ENCODE results near the gene ZNF117. TPM values are rescaled to one million over a fixed set of nuclear protein-coding genes. Genes with fewer than 3 reads are reported as not detected.
"Not testable (repeated sequence)": the region's sequence is repeated elsewhere in the genome, so short reads cannot be mapped to it uniquely, and the experiment has no call there.

ZNF117 gene
- total and polyA plus RNA-seq, 9 of the 15 experiments (the other 6 are each of a cell fraction or from before 2014, with no cell fraction given), result 2.5 to 18.9 (median 14.1) TPM

DNA sequence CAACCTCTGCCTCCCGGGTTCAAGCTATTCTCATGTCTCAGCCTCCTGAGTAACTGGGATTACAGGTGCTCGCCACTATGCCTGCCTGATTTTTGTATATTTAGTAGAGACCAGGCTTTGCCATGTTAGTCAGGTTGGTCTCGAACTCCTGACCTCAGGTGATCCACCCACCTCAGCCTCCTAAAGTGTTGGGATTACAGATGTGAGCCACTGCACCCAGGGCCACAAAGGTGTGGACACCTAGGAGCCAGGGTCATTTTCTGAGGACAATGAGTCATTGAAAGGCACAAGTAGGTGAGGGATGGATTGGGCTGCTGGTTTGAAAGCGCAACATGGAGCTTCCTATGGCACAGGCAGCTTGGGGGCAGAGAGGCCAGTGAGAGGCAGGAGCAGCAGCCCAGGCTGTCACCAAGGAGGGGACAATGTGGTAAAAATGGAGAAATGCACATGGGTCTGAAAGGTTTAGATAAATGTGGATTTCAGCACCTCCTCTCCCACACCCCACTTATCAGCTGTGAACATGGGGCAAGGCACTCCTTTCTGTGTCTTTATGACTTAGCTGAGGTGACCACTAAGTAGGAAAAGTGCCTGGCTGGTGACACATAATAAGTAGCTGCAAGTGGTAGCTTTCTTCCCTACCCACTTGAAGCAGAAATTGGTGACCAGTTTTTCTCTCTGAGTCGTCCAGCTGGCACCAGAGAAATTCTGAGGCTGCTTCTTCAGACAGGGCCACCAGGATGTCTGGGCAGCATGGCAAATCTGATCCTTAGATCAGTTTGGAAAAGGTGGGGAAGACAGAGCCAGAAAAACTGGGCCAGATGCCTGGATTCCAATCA, 46.0 kb downstream of the ZNF117 start (continued):
- TF ChIP-seq, protein P1, sequence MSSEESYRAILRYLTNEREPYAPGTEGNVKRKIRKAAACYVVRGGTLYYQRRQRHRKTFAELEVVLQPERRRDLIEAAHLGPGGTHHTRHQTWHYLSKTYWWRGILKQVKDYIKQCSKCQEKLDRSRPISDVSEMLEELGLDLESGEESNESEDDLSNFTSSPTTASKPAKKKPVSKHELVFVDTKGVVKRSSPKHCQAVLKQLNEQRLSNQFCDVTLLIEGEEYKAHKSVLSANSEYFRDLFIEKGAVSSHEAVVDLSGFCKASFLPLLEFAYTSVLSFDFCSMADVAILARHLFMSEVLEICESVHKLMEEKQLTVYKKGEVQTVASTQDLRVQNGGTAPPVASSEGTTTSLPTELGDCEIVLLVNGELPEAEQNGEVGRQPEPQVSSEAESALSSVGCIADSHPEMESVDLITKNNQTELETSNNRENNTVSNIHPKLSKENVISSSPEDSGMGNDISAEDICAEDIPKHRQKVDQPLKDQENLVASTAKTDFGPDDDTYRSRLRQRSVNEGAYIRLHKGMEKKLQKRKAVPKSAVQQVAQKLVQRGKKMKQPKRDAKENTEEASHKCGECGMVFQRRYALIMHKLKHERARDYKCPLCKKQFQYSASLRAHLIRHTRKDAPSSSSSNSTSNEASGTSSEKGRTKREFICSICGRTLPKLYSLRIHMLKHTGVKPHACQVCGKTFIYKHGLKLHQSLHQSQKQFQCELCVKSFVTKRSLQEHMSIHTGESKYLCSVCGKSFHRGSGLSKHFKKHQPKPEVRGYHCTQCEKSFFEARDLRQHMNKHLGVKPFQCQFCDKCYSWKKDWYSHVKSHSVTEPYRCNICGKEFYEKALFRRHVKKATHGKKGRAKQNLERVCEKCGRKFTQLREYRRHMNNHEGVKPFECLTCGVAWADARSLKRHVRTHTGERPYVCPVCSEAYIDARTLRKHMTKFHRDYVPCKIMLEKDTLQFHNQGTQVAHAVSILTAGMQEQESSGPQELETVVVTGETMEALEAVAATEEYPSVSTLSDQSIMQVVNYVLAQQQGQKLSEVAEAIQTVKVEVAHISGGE (CRISPR knock-in tag; IDR thresholded peaks at IDR 0.05), result peak in 1 of 3 experiments; percentile 65; a peak in 1 of 6 replicates
- TF ChIP-seq PHB2 (IDR thresholded peaks at IDR 0.05; ENCODE audit: low read depth), result peak; percentile 74
- peak; percentile 60; the same call in 1 of the 2 replicates for TF ChIP-seq ZNF589 (CRISPR knock-in tag; IDR thresholded peaks at IDR 0.05; ENCODE audit: low read depth)
- TF ChIP-seq, protein P2, sequence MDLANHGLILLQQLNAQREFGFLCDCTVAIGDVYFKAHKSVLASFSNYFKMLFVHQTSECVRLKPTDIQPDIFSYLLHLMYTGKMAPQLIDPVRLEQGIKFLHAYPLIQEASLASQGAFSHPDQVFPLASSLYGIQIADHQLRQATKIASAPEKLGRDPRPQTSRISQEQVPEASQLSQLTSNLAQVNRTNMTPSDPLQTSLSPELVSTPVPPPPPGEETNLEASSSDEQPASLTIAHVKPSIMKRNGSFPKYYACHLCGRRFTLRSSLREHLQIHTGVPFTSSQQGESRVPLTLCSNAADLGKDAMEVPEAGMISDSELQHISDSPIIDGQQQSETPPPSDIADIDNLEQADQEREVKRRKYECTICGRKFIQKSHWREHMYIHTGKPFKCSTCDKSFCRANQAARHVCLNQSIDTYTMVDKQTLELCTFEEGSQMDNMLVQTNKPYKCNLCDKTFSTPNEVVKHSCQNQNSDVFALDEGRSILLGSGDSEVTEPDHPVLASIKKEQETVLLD (IDR thresholded peaks at IDR 0.05), result peak; percentile 22; the same call in 1 of the 2 replicates
- peak; percentile 70; the same call in 1 of the 2 replicates for TF ChIP-seq HDGF (IDR thresholded peaks at IDR 0.05)
- peak; percentile 88 for TF ChIP-seq SOX6 (IDR thresholded peaks at IDR 0.05)
- TF ChIP-seq MEIS2 (IDR thresholded peaks at IDR 0.05; ENCODE audit: partially characterized antibody), result peak; percentile 96
- TF ChIP-seq CREM (IDR thresholded peaks at IDR 0.05; ENCODE audit: low read depth), result peak; percentile 63
- peak; percentile 95 for TF ChIP-seq GATA2 (CRISPR knock-in tag; IDR thresholded peaks at IDR 0.05)
- TF ChIP-seq MYNN (IDR thresholded peaks at IDR 0.05), result peak; percentile 93
- TF ChIP-seq MYNN (CRISPR knock-in tag; IDR thresholded peaks at IDR 0.05), result not testable (repeated sequence)
- TF ChIP-seq CBFA2T3 (IDR thresholded peaks at IDR 0.05), result peak; percentile 94
- TF ChIP-seq ZNF766 (CRISPR knock-in tag; conservative IDR thresholded peaks at IDR 0.05), result peak; percentile 23; the same call in 1 of the 2 replicates
- TF ChIP-seq ESRRA (IDR thresholded peaks at IDR 0.05; ENCODE audit: borderline replicate concordance, low read depth), result peak; percentile 57; the same call in 1 of the 2 replicates
- peak; percentile 3 for TF ChIP-seq BRD9 (IDR thresholded peaks at IDR 0.05; ENCODE audit: low read depth, partially characterized antibody)
- TF ChIP-seq NFIC (IDR thresholded peaks at IDR 0.05), result peak; percentile 79
- TF ChIP-seq CEBPG (CRISPR knock-in tag; IDR thresholded peaks at IDR 0.05), result peak; percentile 10; the same call in 1 of the 2 replicates
- 0 out of 4 replicates have a peak, but pooled peaks of 1 of the 2 experiments have one; percentile 29 for TF ChIP-seq CEBPG (tag; conservative IDR thresholded peaks at IDR 0.05 in 1 of 2, IDR thresholded peaks at IDR 0.05 in 1 of 2)
- TF ChIP-seq MTA3 (IDR thresholded peaks at IDR 0.05; ENCODE audit: borderline replicate concordance), result peak; percentile 46; the same call in 1 of the 2 replicates
- peak; percentile 57 to 65; a peak in 3 of 4 replicates for TF ChIP-seq KDM1A (IDR thresholded peaks at IDR 0.05)
- peak; percentile 72 for TF ChIP-seq DACH1 (IDR thresholded peaks at IDR 0.05; ENCODE audit: partially characterized antibody)
- TF ChIP-seq SMAD4 (CRISPR knock-in tag; conservative IDR thresholded peaks at IDR 0.05), result peak; percentile 83
- TF ChIP-seq CC2D1A (IDR thresholded peaks at IDR 0.05), result peak; percentile 80; the same call in 1 of the 2 replicates

Measured in K562 (cell line).